Panc1 (cell line): Measurements from ENCODE around the gene VRK3. TPM values are rescaled to one million over a fixed set of nuclear protein-coding genes. Genes with fewer than 3 reads are reported as not detected.

Experiments used
- ATAC-seq: fragments of 200-7000 bp; cut with Tn5 transposase; 2 replicates; pipeline ENCODE4 v1.9.1; 2020; ENCODE audit warnings: mild to moderate bottlenecking, moderate library complexity
- BruUV-seq: library from RNA; stranded (reverse); fragments of 400-500 nt; replicated peaks from 2 replicates; lab custom pipeline; 2021; lab: Mats Ljungman, UMichigan
- CTCF ChIA-PET: fragments of 300-600 bp; sonication (Branson Sonifier 250); formaldehyde crosslinking; loops from one replicate; lab custom pipeline; 2022; ENCODE audit warnings: antibody characterized with exemption; lab: Charles Lee
- POLR2A ChIA-PET: fragments of 300-600 bp; sonication (Branson Sonifier 250); formaldehyde crosslinking; loops from one replicate; lab custom pipeline; 2022; ENCODE audit warnings: antibody characterized with exemption; lab: Charles Lee
- DNase-seq: peaks from one replicate; pipeline ENCODE4 v3.0.0-alpha.2; 2010; ENCODE audit warnings: low read depth, low spot score
- H3K27ac ChIP-seq: 2 replicates; pipeline ENCODE4 v1.5.1; 2011; ENCODE audit warnings: mild to moderate bottlenecking, low read length, inconsistent platforms
- H3K27me3 ChIP-seq: fragments of 200-500 bp; sonication (Bioruptor generic); 2 replicates; pipeline ENCODE4 v1.6.0; 2014; ENCODE audit warnings: low read length, inconsistent platforms; ENCODE audit not compliant: control insufficient read depth, insufficient read depth
- H3K36me3 ChIP-seq: fragments of 200-500 bp; sonication (Bioruptor generic); 2 replicates; pipeline ENCODE4 v1.5.1; 2014; ENCODE audit warnings: inconsistent platforms, mild to moderate bottlenecking, low read length, moderate library complexity; ENCODE audit not compliant: control insufficient read depth, insufficient read depth
- H3K4me1 ChIP-seq: 2 replicates; pipeline ENCODE4 v1.5.1; 2011; ENCODE audit warnings: inconsistent platforms, mild to moderate bottlenecking, low read length, moderate library complexity; ENCODE audit not compliant: control insufficient read depth, insufficient read depth
- H3K4me3 ChIP-seq, 2 experiments: 2 replicates each; pipeline ENCODE4 v1.5.1; 2011 to 2012; ENCODE audit warnings: low read depth in 2 of 2, low read length in 2 of 2, mild to moderate bottlenecking in 2 of 2, inconsistent platforms in 1 of 2, moderate library complexity in 1 of 2
- H3K9me3 ChIP-seq: fragments of 200-500 bp; sonication (Bioruptor generic); 2 replicates; pipeline ENCODE4 v1.5.1; 2014; ENCODE audit warnings: low read depth, mild to moderate bottlenecking, inconsistent platforms, low read length, moderate library complexity; ENCODE audit not compliant: control insufficient read depth, insufficient read depth
- CTCF ChIP-seq: fragments of 450-650 bp; IDR thresholded peaks from 2 replicates; pipeline ENCODE4 v1.5.1; 2017; ENCODE audit warnings: mild to moderate bottlenecking
- POLR2AphosphoS5 ChIP-seq: IDR thresholded peaks from 2 replicates; pipeline ENCODE4 v1.6.1; 2012; ENCODE audit warnings: mild to moderate bottlenecking, low read depth, low read length, moderate library complexity
- SIN3A ChIP-seq: IDR thresholded peaks from 2 replicates; pipeline ENCODE4 v1.6.1; 2012; ENCODE audit warnings: low read depth, mild to moderate bottlenecking, low read length, moderate library complexity, borderline replicate concordance; ENCODE audit not compliant: insufficient read depth
- TCF7L2 ChIP-seq: IDR thresholded peaks from 2 replicates; pipeline ENCODE4 v1.6.1; 2011; ENCODE audit warnings: mild to moderate bottlenecking, low read depth, low read length, inconsistent platforms
- in situ Hi-C: cut with HindIII; loops from 2 replicates; pipeline ENCODE4 v1.10.0; 2016; ENCODE audit warnings: low sequenced_read_pairs, low pct_unique_long_range_greater_than_20kb
- intact Hi-C: fragments of 100-400 bp; cut with micrococcal nuclease; formaldehyde crosslinking; loops from one replicate; pipeline ENCODE4 v1.10.0; 2022; ENCODE audit not compliant: unreplicated experiment
- total RNA-seq: library from RNA; stranded (reverse); gene quantifications from one replicate; pipeline ENCODE4 v1.2.1, GENCODE V29; 2021; ENCODE audit not compliant: unreplicated experiment
- TF ChIP-seq, protein P1 (sequence below), 2 experiments: IDR thresholded peaks; 2 replicates each; pipeline ENCODE4 v1.6.1; 2011 to 2012; ENCODE audit warnings: low read depth in 2 of 2, control low read depth in 1 of 2, low read length in 1 of 2, mild to moderate bottlenecking in 1 of 2, moderate library complexity in 1 of 2; ENCODE audit not compliant: insufficient read depth in 1 of 2

VRK3 gene
- total RNA-seq, 1 experiment from 2014 or later = 32.6 TPM

DNA sequence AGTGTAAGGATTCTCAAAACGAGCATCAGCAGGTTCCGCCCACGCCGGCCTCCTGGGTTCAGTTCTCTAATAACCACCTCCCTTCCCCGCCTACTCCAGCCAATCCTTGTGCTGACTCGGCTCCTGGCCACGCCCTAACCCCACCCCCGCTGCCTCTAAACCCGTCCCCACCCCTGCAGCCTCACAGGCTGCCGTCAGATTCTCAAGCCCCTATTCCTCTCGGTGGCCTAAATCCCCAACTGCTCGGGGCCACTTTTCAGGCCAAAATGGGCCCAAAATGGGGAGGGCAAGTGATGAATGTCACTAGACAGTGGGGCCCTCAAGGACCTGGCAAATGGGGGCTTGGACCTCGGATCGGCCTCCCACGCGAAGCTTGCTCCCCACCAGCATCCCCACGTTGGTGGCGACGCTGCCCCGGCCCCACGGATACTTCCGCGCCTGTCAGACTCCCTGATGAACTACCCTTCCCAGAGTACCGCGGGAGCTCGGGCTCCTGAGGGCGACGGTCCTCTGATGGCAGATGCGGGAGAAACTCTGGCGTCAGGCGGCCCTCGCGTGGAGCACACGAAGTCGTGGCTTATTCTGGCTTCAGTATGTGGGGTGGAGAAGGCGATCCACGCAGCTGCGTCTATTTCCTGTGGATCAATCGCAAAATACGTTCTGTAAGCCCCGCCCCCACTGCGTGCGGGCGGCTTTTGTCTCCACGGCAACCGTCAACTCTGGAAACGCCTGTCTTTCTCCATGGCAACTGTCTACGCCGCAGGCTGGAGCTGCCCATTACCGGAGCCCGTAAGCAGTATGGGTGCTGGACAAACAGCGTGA lies 25.4 kb upstream of the VRK3 start:
- Histone ChIP-seq H3K9me3 (peaks cover 24% of the 10 kb centered on the region), H3K4me1 (no peaks in the 10 kb centered on the region), H3K36me3 (no peaks in the 10 kb centered on the region), H3K4me3 (peak overlapping the region; percentile 55 to 57), H3K27ac (0 out of 2 replicates have a peak overlapping the region, but pooled peaks have one; percentile 12), H3K27me3 (no peaks in the 10 kb centered on the region)
- ATAC-seq = peak; percentile 94
- POLR2A ChIA-PET = no interaction called here
- in situ Hi-C loops (no loop called here), intact Hi-C loops (no loop called here)
- TF ChIP-seq SIN3A (no peak), TCF7L2 (no peak), POLR2AphosphoS5 (no peak), CTCF (no peak)
- TF ChIP-seq, protein P1, sequence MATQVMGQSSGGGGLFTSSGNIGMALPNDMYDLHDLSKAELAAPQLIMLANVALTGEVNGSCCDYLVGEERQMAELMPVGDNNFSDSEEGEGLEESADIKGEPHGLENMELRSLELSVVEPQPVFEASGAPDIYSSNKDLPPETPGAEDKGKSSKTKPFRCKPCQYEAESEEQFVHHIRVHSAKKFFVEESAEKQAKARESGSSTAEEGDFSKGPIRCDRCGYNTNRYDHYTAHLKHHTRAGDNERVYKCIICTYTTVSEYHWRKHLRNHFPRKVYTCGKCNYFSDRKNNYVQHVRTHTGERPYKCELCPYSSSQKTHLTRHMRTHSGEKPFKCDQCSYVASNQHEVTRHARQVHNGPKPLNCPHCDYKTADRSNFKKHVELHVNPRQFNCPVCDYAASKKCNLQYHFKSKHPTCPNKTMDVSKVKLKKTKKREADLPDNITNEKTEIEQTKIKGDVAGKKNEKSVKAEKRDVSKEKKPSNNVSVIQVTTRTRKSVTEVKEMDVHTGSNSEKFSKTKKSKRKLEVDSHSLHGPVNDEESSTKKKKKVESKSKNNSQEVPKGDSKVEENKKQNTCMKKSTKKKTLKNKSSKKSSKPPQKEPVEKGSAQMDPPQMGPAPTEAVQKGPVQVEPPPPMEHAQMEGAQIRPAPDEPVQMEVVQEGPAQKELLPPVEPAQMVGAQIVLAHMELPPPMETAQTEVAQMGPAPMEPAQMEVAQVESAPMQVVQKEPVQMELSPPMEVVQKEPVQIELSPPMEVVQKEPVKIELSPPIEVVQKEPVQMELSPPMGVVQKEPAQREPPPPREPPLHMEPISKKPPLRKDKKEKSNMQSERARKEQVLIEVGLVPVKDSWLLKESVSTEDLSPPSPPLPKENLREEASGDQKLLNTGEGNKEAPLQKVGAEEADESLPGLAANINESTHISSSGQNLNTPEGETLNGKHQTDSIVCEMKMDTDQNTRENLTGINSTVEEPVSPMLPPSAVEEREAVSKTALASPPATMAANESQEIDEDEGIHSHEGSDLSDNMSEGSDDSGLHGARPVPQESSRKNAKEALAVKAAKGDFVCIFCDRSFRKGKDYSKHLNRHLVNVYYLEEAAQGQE (IDR thresholded peaks at IDR 0.05; ENCODE audit: insufficient read depth in 1 of 2, low read depth in 2 of 2, low read length in 1 of 2) = no peak
- DNase-seq = no peak
- no TSS peak for BruUV-seq
- CTCF ChIA-PET = no interaction called here

DNA sequence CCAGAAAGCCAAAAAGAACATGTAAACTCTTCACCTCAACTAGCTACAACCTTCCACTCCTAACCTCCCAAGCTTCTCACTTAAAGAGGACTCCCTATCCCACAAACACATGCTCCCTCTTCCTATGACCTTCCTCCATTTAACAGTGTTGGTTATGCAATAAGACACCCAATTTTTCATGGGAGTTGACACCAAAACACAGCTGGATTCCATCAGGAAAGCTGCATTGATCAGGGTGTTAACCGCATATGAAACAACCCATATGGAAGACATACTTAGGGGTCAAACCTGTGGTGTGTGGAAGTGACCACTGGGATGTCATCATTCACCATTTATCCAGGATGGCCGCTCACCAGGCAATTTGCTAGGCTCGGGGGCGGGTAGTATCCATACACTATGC lies 22.5 kb upstream of the VRK3 start:
- no peak for TF ChIP-seq CTCF
- intact Hi-C loops (no loop called here), in situ Hi-C loops (no loop called here)
- POLR2A ChIA-PET = no interaction called here
- H3K36me3 ChIP-seq = peaks cover 5% of the 10 kb centered on the region
- BruUV-seq = no TSS peak
- H3K27ac ChIP-seq = no peak overlapping the region
- H3K27me3 ChIP-seq = no peaks in the 10 kb centered on the region
- no peaks in the 10 kb centered on the region for H3K4me1 ChIP-seq
- ATAC-seq = no peak
- no peak overlapping the region for H3K4me3 ChIP-seq
- DNase-seq = no peak
- CTCF ChIA-PET = no interaction called here
- H3K9me3 ChIP-seq = peaks cover 48% of the 10 kb centered on the region
